Measurements from ENCODE around the gene KMT2A.

Gene KMT2A

GRCh38 chr11:118535261-118535660 is 99.0 kb downstream of the KMT2A start:
- Histone ChIP-seq H3K27ac (ENCODE audit: low read depth, low read length) (no peak overlapping the region), H3K9me3 (ENCODE audit: control insufficient read depth, insufficient read depth, low read depth, low read length) (no peaks in the 10 kb centered on the region), H3K4me1 (ENCODE audit: control insufficient read depth, insufficient read depth, low read length) (no peaks in the 10 kb centered on the region), H3K4me3 (ENCODE audit: low read depth, low read length) (no peak overlapping the region), H3K36me3 (ENCODE audit: control insufficient read depth, insufficient read depth, low read length) (peaks cover 10% of the 10 kb centered on the region; the same call in 1 of the 2 replicates), H3K9ac (ENCODE audit: low read length) (no peak overlapping the region), H3K27me3 (ENCODE audit: control insufficient read depth, insufficient read depth, low read length) (no peaks in the 10 kb centered on the region; the same call in 1 of the 2 replicates)

GRCh38 chr11:118536726-118537125 is 100.4 kb downstream of the KMT2A start:
- Histone ChIP-seq H3K9ac (ENCODE audit: low read length) (no peak overlapping the region), H3K4me3 (ENCODE audit: low read depth, low read length) (no peak overlapping the region), H3K27me3 (ENCODE audit: control insufficient read depth, insufficient read depth, low read length) (no peaks in the 10 kb centered on the region), H3K4me1 (ENCODE audit: control insufficient read depth, insufficient read depth, low read length) (no peaks in the 10 kb centered on the region), H3K27ac (ENCODE audit: low read depth, low read length) (no peak overlapping the region), H3K36me3 (ENCODE audit: control insufficient read depth, insufficient read depth, low read length) (peaks cover 13% of the 10 kb centered on the region), H3K9me3 (ENCODE audit: control insufficient read depth, insufficient read depth, low read depth, low read length) (no peaks in the 10 kb centered on the region)

- Histone ChIP-seq H3K27me3 (ENCODE audit: control insufficient read depth, insufficient read depth, low read length) (no peaks in the 10 kb centered on the region), H3K9ac (ENCODE audit: low read length) (no peak overlapping the region), H3K4me3 (ENCODE audit: low read depth, low read length) (no peak overlapping the region), H3K4me1 (ENCODE audit: control insufficient read depth, insufficient read depth, low read length) (no peaks in the 10 kb centered on the region), H3K9me3 (ENCODE audit: control insufficient read depth, insufficient read depth, low read depth, low read length) (no peaks in the 10 kb centered on the region), H3K27ac (ENCODE audit: low read depth, low read length) (no peak overlapping the region), H3K36me3 (ENCODE audit: control insufficient read depth, insufficient read depth, low read length) (peaks cover 16% of the 10 kb centered on the region)
Observed at GRCh38 chr11:118537409-118537980, 101.2 kb downstream of the KMT2A start.

- Histone ChIP-seq H3K4me1 (ENCODE audit: control insufficient read depth, insufficient read depth, low read length) (no peaks in the 10 kb centered on the region), H3K9ac (ENCODE audit: low read length) (no peak overlapping the region), H3K4me3 (ENCODE audit: low read depth, low read length) (no peak overlapping the region), H3K9me3 (ENCODE audit: control insufficient read depth, insufficient read depth, low read depth, low read length) (no peaks in the 10 kb centered on the region), H3K27ac (ENCODE audit: low read depth, low read length) (no peak overlapping the region), H3K36me3 (ENCODE audit: control insufficient read depth, insufficient read depth, low read length) (peaks cover 19% of the 10 kb centered on the region), H3K27me3 (ENCODE audit: control insufficient read depth, insufficient read depth, low read length) (no peaks in the 10 kb centered on the region)
Observed at GRCh38 chr11:118544010-118544646, 107.8 kb downstream of the KMT2A start.

GRCh38 chr11:118544647-118545010 is 108.3 kb downstream of the KMT2A start:
- no peaks in the 10 kb centered on the region for H3K27me3 ChIP-seq (ENCODE audit: control insufficient read depth, insufficient read depth, low read length)
- H3K4me1 ChIP-seq (ENCODE audit: control insufficient read depth, insufficient read depth, low read length) = no peaks in the 10 kb centered on the region
- H3K4me3 ChIP-seq (ENCODE audit: low read depth, low read length) = no peak overlapping the region
- H3K9ac ChIP-seq (ENCODE audit: low read length) = no peak overlapping the region
- H3K9me3 ChIP-seq (ENCODE audit: control insufficient read depth, insufficient read depth, low read depth, low read length) = no peaks in the 10 kb centered on the region
- H3K36me3 ChIP-seq (ENCODE audit: control insufficient read depth, insufficient read depth, low read length) = peaks cover 19% of the 10 kb centered on the region
- H3K27ac ChIP-seq (ENCODE audit: low read depth, low read length) = no peak overlapping the region

- H3K4me1 ChIP-seq (ENCODE audit: control insufficient read depth, insufficient read depth, low read length) = no peaks in the 10 kb centered on the region
- H3K4me3 ChIP-seq (ENCODE audit: low read depth, low read length) = no peak overlapping the region
- H3K36me3 ChIP-seq (ENCODE audit: control insufficient read depth, insufficient read depth, low read length) = peaks cover 19% of the 10 kb centered on the region
- no peaks in the 10 kb centered on the region for H3K27me3 ChIP-seq (ENCODE audit: control insufficient read depth, insufficient read depth, low read length)
- H3K9me3 ChIP-seq (ENCODE audit: control insufficient read depth, insufficient read depth, low read depth, low read length) = no peaks in the 10 kb centered on the region
- H3K27ac ChIP-seq (ENCODE audit: low read depth, low read length) = no peak overlapping the region
- H3K9ac ChIP-seq (ENCODE audit: low read length) = no peak overlapping the region
Observed at GRCh38 chr11:118545533-118545932, 109.2 kb downstream of the KMT2A start.

GRCh38 chr11:118547132-118547531 is 110.8 kb downstream of the KMT2A start:
- peaks cover 19% of the 10 kb centered on the region for H3K36me3 ChIP-seq (ENCODE audit: control insufficient read depth, insufficient read depth, low read length)

GRCh38 chr11:118552341-118552740 is 116.0 kb downstream of the KMT2A start:
- Histone ChIP-seq H3K9ac (ENCODE audit: low read length) (no peak overlapping the region), H3K4me1 (ENCODE audit: control insufficient read depth, insufficient read depth, low read length) (no peaks in the 10 kb centered on the region), H3K27ac (ENCODE audit: low read depth, low read length) (no peak overlapping the region), H3K9me3 (ENCODE audit: control insufficient read depth, insufficient read depth, low read depth, low read length) (no peaks in the 10 kb centered on the region), H3K36me3 (ENCODE audit: control insufficient read depth, insufficient read depth, low read length) (peaks cover 29% of the 10 kb centered on the region), H3K4me3 (ENCODE audit: low read depth, low read length) (no peak overlapping the region), H3K27me3 (ENCODE audit: control insufficient read depth, insufficient read depth, low read length) (no peaks in the 10 kb centered on the region)

More at GRCh38 chr11:118547132-118547531, 110.8 kb downstream of the KMT2A start:
- Histone ChIP-seq H3K4me3 (ENCODE audit: low read depth, low read length) (no peak overlapping the region), H3K4me1 (ENCODE audit: control insufficient read depth, insufficient read depth, low read length) (no peaks in the 10 kb centered on the region), H3K27me3 (ENCODE audit: control insufficient read depth, insufficient read depth, low read length) (no peaks in the 10 kb centered on the region), H3K9ac (ENCODE audit: low read length) (no peak overlapping the region), H3K9me3 (ENCODE audit: control insufficient read depth, insufficient read depth, low read depth, low read length) (no peaks in the 10 kb centered on the region), H3K27ac (ENCODE audit: low read depth, low read length) (no peak overlapping the region)

- peaks cover 16% of the 10 kb centered on the region; the same call in 1 of the 2 replicates for H3K36me3 ChIP-seq (ENCODE audit: control insufficient read depth, insufficient read depth, low read length)
- H3K4me3 ChIP-seq (ENCODE audit: low read depth, low read length) = no peak overlapping the region
- H3K27me3 ChIP-seq (ENCODE audit: control insufficient read depth, insufficient read depth, low read length) = no peaks in the 10 kb centered on the region
- H3K27ac ChIP-seq (ENCODE audit: low read depth, low read length) = no peak overlapping the region
- no peak overlapping the region for H3K9ac ChIP-seq (ENCODE audit: low read length)
- no peaks in the 10 kb centered on the region for H3K9me3 ChIP-seq (ENCODE audit: control insufficient read depth, insufficient read depth, low read depth, low read length)
- H3K4me1 ChIP-seq (ENCODE audit: control insufficient read depth, insufficient read depth, low read length) = no peaks in the 10 kb centered on the region
Observed at GRCh38 chr11:118560806-118561205, 124.5 kb downstream of the KMT2A start.

GRCh38 chr11:118565051-118565450 is 128.8 kb downstream of the KMT2A start:
- no peaks in the 10 kb centered on the region for H3K27me3 ChIP-seq (ENCODE audit: control insufficient read depth, insufficient read depth, low read length)
- H3K4me1 ChIP-seq (ENCODE audit: control insufficient read depth, insufficient read depth, low read length) = no peaks in the 10 kb centered on the region
- no peak overlapping the region for H3K27ac ChIP-seq (ENCODE audit: low read depth, low read length)
- no peaks in the 10 kb centered on the region for H3K9me3 ChIP-seq (ENCODE audit: control insufficient read depth, insufficient read depth, low read depth, low read length)
- peak overlapping the region; percentile 30; the same call in 1 of the 2 replicates for H3K4me3 ChIP-seq (ENCODE audit: low read depth, low read length)
- H3K36me3 ChIP-seq (ENCODE audit: control insufficient read depth, insufficient read depth, low read length) = no peaks in the 10 kb centered on the region
- H3K9ac ChIP-seq (ENCODE audit: low read length) = no peak overlapping the region

GRCh38 chr11:118569670-118570069 is 133.4 kb downstream of the KMT2A start:
- no peaks in the 10 kb centered on the region for H3K27me3 ChIP-seq (ENCODE audit: control insufficient read depth, insufficient read depth, low read length)
- H3K4me1 ChIP-seq (ENCODE audit: control insufficient read depth, insufficient read depth, low read length) = 0 out of 2 replicates have a peak, but pooled peaks cover 3% of the 10 kb centered on the region

More at GRCh38 chr11:118569670-118570069, 133.4 kb downstream of the KMT2A start:
- Histone ChIP-seq H3K9me3 (ENCODE audit: control insufficient read depth, insufficient read depth, low read depth, low read length) (no peaks in the 10 kb centered on the region), H3K27ac (ENCODE audit: low read depth, low read length) (no peak overlapping the region), H3K4me3 (ENCODE audit: low read depth, low read length) (no peak overlapping the region), H3K36me3 (ENCODE audit: control insufficient read depth, insufficient read depth, low read length) (peaks cover 8% of the 10 kb centered on the region), H3K9ac (ENCODE audit: low read length) (no peak overlapping the region)

Data from HUES6 (cell line).